Measurements from ENCODE around the gene RCN1.

- TF ChIP-seq CTCF (conservative IDR thresholded peaks at IDR 0.05 in 1 of 2, IDR thresholded peaks at IDR 0.05 in 1 of 2; ENCODE audit: extremely low read depth in 1 of 2, insufficient read depth in 1 of 2, low read depth in 1 of 2, low read length in 2 of 2) (no peak), EZH2 (IDR thresholded peaks at IDR 0.05; ENCODE audit: borderline replicate concordance, low read length) (no peak)
These were observed 23.0 kb downstream of the RCN1 start for GRCh38 chr11:32113920-32114203.
